A549 (cell line): ENCODE measurements around the gene PKDCC. TPM values are rescaled to one million over a fixed set of nuclear protein-coding genes. Genes with fewer than 3 reads are reported as not detected.

Experiments used
- ATAC-seq, 2 experiments: fragments of 200-7000 bp in 1 of 2; fragments of >200 bp in 1 of 2; cut with Nextera tagmentation in 1 of 2; cut with Tn5 transposase in 1 of 2; 3 replicates each; pipeline versions ENCODE4 v1.8.0 to v1.9.1; 2018 to 2020; ENCODE audit warnings: mild to moderate bottlenecking in 1 of 2, moderate library complexity in 1 of 2
- CTCF ChIA-PET: fragments of 300-600 bp; sonication (Branson Sonifier 250); formaldehyde crosslinking; extraction: SDS; loops from one replicate; lab custom pipeline; 2021; ENCODE audit warnings: antibody characterized with exemption, inconsistent platforms; lab: Yijun Ruan, JAX
- POLR2A ChIA-PET: fragments of 350-600 bp; formaldehyde crosslinking; extraction: SDS; loops from one replicate; lab custom pipeline; 2021; ENCODE audit warnings: antibody characterized with exemption, inconsistent platforms; lab: Yijun Ruan, JAX
- DNase-seq, 2 experiments: peaks; one replicate each; pipeline versions ENCODE4 v3.0.0 to v3.0.0-alpha.2; 2011 to 2016; ENCODE audit warnings: low read depth in 1 of 2, low spot score in 1 of 2
- FAIRE-seq: peaks from 2 replicates; lab custom pipeline; 2011; peaks lifted over from hg19 to GRCh38; lab: Jason Lieb, UNC
- H3K27ac ChIP-seq, 2 experiments: fragments of >200 bp; sonication (Bioruptor Twin); formaldehyde crosslinking; 3 replicates each; pipeline ENCODE4 v1.5.1; 2016 to 2017
- H3K4me1 ChIP-seq: fragments of >200 bp; sonication (Bioruptor Twin); formaldehyde crosslinking; 3 replicates; pipeline ENCODE4 v1.6.1; 2016
- H3K4me2 ChIP-seq: fragments of >200 bp; sonication (Bioruptor Twin); formaldehyde crosslinking; 3 replicates; pipeline ENCODE4 v1.6.1; 2016
- H3K4me3 ChIP-seq: fragments of >200 bp; sonication (Bioruptor Twin); formaldehyde crosslinking; 3 replicates; pipeline ENCODE4 v1.5.1; 2016
- H3K9me3 ChIP-seq: fragments of >200 bp; sonication (Bioruptor Twin); formaldehyde crosslinking; 3 replicates; pipeline ENCODE4 v1.6.1; 2016
- CBX8 ChIP-seq: fragments of 200-600 bp; sonication (generic); IDR thresholded peaks from 2 replicates; pipeline ENCODE4 v1.6.1; 2016
- EHF ChIP-seq: fragments of 250-450 bp; sonication (Bioruptor Pico); IDR thresholded peaks from 2 replicates; pipeline ENCODE4 v1.5.0; 2020; ENCODE audit warnings: mild to moderate bottlenecking
- EHMT2 ChIP-seq: fragments of 200-600 bp; sonication (generic); IDR thresholded peaks from 2 replicates; pipeline ENCODE4 v1.6.1; 2016; ENCODE audit warnings: antibody characterized with exemption, low read depth, mild to moderate bottlenecking, moderate library complexity
- EP300 ChIP-seq, 2 experiments: fragments of >200 bp; sonication (Bioruptor Twin); formaldehyde crosslinking; IDR thresholded peaks; 2 replicates in 1 of 2; 3 replicates in 1 of 2; pipeline ENCODE4 v1.6.1; 2016 to 2017
- FOSB ChIP-seq: fragments of 250-450 bp; sonication (Bioruptor Pico); IDR thresholded peaks from 2 replicates; pipeline ENCODE4 v1.5.0; 2020; ENCODE audit warnings: mild to moderate bottlenecking, moderate library complexity
- HOXB13 ChIP-seq: fragments of 250-450 bp; sonication (Bioruptor Pico); IDR thresholded peaks from 2 replicates; pipeline ENCODE4 v1.5.0; 2020; ENCODE audit warnings: low read depth, mild to moderate bottlenecking, moderate library complexity
- KDM1A ChIP-seq: fragments of 200-600 bp; sonication (generic); IDR thresholded peaks from 2 replicates; pipeline ENCODE4 v1.6.1; 2016; ENCODE audit warnings: low read depth, mild to moderate bottlenecking
- KDM5A ChIP-seq: fragments of 200-600 bp; sonication (generic); IDR thresholded peaks from 2 replicates; pipeline ENCODE4 v1.6.1; 2016; ENCODE audit warnings: antibody characterized with exemption, mild to moderate bottlenecking
- MAFK ChIP-seq: fragments of 450-650 bp; IDR thresholded peaks from 2 replicates; pipeline ENCODE4 v1.6.1; 2014; ENCODE audit not compliant: partially characterized antibody
- MAZ ChIP-seq: fragments of 150-350 bp; IDR thresholded peaks from 2 replicates; pipeline ENCODE4 v1.6.1; 2014; ENCODE audit warnings: antibody characterized with exemption, low read depth, low read length, borderline replicate concordance
- MYC ChIP-seq: IDR thresholded peaks from 2 replicates; pipeline ENCODE4 v1.6.1; 2012; ENCODE audit warnings: mild to moderate bottlenecking, inconsistent platforms, low read length, improper control_type of control experiment, borderline replicate concordance
- NFE2L2 ChIP-seq: fragments of 150-350 bp; conservative IDR thresholded peaks from 2 replicates; pipeline ENCODE4 v1.6.1; 2014; ENCODE audit warnings: low read length
- NPAS2 ChIP-seq: fragments of 250-450 bp; sonication (Bioruptor Pico); IDR thresholded peaks from 2 replicates; pipeline ENCODE4 v1.8.0; 2022; ENCODE audit warnings: mild to moderate bottlenecking, moderate library complexity, borderline replicate concordance
- NR3C1 ChIP-seq: fragments of >200 bp; sonication (Bioruptor Twin); formaldehyde crosslinking; IDR thresholded peaks from 3 replicates; pipeline ENCODE4 v1.6.1; 2017
- POLR2A ChIP-seq: IDR thresholded peaks from 2 replicates; pipeline ENCODE4 v1.6.1; 2012; ENCODE audit warnings: mild to moderate bottlenecking, low read length
- RCOR1 ChIP-seq: fragments of 150-350 bp; IDR thresholded peaks from 2 replicates; pipeline ENCODE4 v1.6.1; 2014; ENCODE audit warnings: antibody characterized with exemption, low read length, low read depth
- RNF2 ChIP-seq: fragments of 200-600 bp; sonication (generic); IDR thresholded peaks from 2 replicates; pipeline ENCODE4 v1.6.1; 2016; ENCODE audit warnings: low read depth, mild to moderate bottlenecking, antibody characterized with exemption, moderate library complexity, borderline replicate concordance
- TFCP2L1 ChIP-seq: fragments of 250-450 bp; sonication (Bioruptor Pico); IDR thresholded peaks from 2 replicates; pipeline ENCODE4 v1.5.0; 2021; ENCODE audit warnings: mild to moderate bottlenecking
- TP53 ChIP-seq: fragments of 250-450 bp; sonication (Bioruptor Pico); IDR thresholded peaks from 2 replicates; pipeline ENCODE4 v1.5.0; 2021; ENCODE audit warnings: mild to moderate bottlenecking, moderate library complexity
- ZFP36 ChIP-seq: fragments of 450-650 bp; IDR thresholded peaks from 2 replicates; pipeline ENCODE4 v1.6.1; 2014; ENCODE audit warnings: borderline replicate concordance; ENCODE audit not compliant: partially characterized antibody
- ZNF302 ChIP-seq: fragments of 250-450 bp; sonication (Bioruptor Pico); IDR thresholded peaks from 2 replicates; pipeline ENCODE4 v1.9.0; 2021; ENCODE audit warnings: inconsistent platforms, mild to moderate bottlenecking, moderate library complexity
- WGBS: methylation state at CpG from one replicate; pipeline ENCODE4 v1.1.6; 2017; ENCODE audit errors: missing lambda C conversion rate; 5-methylcytosine and 5-hydroxymethylcytosine counted together
- polyA plus RNA-seq, 4 experiments: library from polyadenylated mRNA; depleted of rRNA in 3 of 4; stranded (reverse); fragments of >200 nt; fragmentation: RNase III in 1 of 4; extraction: RNeasy Plus Mini Kit Qiagen cat#74134 plus additional on column Dnase treatment in 1 of 4; gene quantifications; 2 replicates in 3 of 4; 3 replicates in 1 of 4; pipeline ENCODE4 v1.2.3, GENCODE V29; 2011 to 2017
- TF ChIP-seq, protein P1 (sequence below): IDR thresholded peaks from 2 replicates; pipeline ENCODE4 v1.6.1; 2012
- TF ChIP-seq, protein P2 (sequence below): fragments of >200 bp; sonication (Bioruptor Twin); formaldehyde crosslinking; IDR thresholded peaks from 2 replicates; pipeline ENCODE4 v1.6.1; 2016
- TF ChIP-seq, protein P3 (sequence below): IDR thresholded peaks from 2 replicates; pipeline ENCODE4 v1.6.1; 2012; ENCODE audit warnings: low read depth, borderline replicate concordance
- TF ChIP-seq, protein P4 (sequence below): fragments of 150-350 bp; IDR thresholded peaks from 2 replicates; pipeline ENCODE4 v1.6.1; 2014; ENCODE audit warnings: low read depth, mild to moderate bottlenecking, low read length
- TF ChIP-seq, protein P5 (sequence below): fragments of 200-600 bp; sonication (generic); IDR thresholded peaks from 2 replicates; pipeline ENCODE4 v1.6.1; 2016; ENCODE audit warnings: antibody characterized with exemption, mild to moderate bottlenecking, moderate library complexity
- TF ChIP-seq, protein P6 (sequence below): fragments of >200 bp; sonication (Bioruptor Twin); formaldehyde crosslinking; IDR thresholded peaks from 3 replicates; pipeline ENCODE4 v1.5.1; 2016

The PKDCC gene
- polyA plus RNA-seq, 2 of the 4 experiments (the other 2 are of a cell fraction), result 30.0 to 64.5 TPM

DNA sequence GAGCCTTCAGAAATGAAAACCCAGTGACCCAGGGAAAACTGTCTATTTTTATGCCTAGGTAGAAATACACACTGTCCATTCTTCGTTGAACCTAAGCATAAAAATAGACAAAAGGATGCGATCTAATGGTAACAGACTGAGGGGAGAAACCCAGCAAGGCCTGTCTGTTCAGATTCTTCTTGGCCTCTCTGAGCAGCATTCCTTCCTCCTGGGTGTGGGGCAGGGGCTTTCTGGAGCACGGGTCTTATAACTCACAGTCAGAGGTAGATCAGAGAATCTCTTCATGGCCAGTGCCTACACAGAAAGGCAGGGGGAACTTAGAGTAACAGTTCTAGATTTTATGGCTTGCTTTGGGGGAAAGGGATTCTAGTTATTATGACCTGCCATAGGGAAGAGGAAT is 56.0 kb downstream of the PKDCC start (continued):
- TF ChIP-seq, protein P1, sequence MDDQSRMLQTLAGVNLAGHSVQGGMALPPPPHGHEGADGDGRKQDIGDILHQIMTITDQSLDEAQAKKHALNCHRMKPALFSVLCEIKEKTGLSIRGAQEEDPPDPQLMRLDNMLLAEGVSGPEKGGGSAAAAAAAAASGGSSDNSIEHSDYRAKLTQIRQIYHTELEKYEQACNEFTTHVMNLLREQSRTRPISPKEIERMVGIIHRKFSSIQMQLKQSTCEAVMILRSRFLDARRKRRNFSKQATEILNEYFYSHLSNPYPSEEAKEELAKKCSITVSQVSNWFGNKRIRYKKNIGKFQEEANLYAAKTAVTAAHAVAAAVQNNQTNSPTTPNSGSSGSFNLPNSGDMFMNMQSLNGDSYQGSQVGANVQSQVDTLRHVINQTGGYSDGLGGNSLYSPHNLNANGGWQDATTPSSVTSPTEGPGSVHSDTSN, result no peak
- TF ChIP-seq, protein P2, sequence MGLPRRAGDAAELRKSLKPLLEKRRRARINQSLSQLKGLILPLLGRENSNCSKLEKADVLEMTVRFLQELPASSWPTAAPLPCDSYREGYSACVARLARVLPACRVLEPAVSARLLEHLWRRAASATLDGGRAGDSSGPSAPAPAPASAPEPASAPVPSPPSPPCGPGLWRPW, result no peak
- no peak for TF ChIP-seq EP300 (IDR thresholded peaks at IDR 0.05)
- TF ChIP-seq RNF2, result no peak

DNA sequence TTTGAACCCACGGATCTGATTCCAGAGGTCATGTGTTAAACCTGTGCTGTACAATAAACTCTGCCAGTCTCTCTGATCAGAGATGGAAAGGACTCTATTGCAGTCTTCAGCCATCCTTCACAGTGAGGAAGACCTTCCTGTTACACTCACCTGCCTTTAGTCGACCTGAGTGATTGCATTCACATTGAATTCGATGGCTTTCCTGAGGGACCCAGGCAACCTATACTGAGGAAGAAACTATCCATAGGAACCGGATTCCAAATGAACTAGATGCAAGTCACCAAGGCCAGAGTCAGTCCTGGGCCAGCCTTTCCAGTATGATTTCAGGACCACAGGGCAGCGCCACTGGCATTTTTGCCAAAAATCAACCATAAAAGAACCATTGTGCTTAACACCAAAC is 56.8 kb downstream of the PKDCC start:
- no peak for DNase-seq
- H3K4me1 ChIP-seq, result peaks cover 10% of the 10 kb centered on the region

DNA sequence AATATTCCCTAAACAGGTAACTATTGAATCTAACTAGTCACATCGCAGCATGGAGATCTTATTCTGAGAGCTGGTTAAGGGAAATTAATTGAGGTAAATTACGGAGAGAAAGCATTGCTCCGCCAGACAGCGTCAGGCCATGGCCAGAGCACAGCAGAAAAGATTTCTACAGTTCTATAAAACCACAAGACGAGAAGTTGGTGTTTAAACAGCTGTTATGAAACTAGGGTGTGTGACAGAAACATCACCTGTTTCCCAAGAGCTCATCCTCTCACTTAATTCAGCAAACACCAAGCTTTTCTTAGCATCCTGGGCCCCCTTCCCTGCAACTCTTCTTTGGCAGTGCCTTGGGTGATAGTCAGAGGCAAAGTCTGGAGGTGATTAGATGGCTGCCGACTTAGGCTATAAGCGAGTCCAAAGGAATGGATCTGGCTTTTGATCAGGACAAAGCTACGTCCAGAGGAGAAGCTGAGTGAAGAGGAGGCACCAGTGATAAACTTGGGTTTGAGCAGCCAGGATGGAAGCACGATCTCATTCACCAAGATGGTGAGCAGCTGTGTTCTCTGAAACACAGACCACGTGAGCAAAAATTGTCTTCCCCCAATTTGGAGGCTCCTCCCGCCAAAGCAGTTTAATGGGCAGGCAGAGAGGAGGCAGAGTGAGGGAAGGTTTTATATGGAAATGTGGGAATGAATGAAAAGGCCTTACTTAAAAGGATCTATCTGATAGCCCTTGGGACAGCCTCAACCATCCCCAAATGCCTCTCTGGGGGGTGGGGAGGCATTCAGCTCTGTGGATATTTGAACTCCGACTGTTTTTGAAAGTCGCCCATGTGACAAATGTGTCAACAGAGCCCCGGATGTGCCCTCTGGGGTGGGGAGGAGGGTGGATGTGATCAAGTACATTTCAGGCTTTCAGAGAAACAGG is 57.8 kb downstream of the PKDCC start:
- WGBS, result 81% methylated on average over 14 of the region's 14 CpGs
- H3K9me3 ChIP-seq, result no peaks in the 10 kb centered on the region
- ChIA-PET POLR2A (no interaction called here), CTCF (interaction anchor here (0.8 to 5.2 kb wide), 10 partner anchors 9 to 223 kb away, joined by 3 to 35 read pairs (median 4); no protein-coding TSS in a partner anchor)
- no peak overlapping the region for H3K4me3 ChIP-seq
- no peak for FAIRE-seq
- no peak overlapping the region for H3K4me2 ChIP-seq
- TF ChIP-seq, protein P3, sequence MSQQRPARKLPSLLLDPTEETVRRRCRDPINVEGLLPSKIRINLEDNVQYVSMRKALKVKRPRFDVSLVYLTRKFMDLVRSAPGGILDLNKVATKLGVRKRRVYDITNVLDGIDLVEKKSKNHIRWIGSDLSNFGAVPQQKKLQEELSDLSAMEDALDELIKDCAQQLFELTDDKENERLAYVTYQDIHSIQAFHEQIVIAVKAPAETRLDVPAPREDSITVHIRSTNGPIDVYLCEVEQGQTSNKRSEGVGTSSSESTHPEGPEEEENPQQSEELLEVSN, result no peak
- TF ChIP-seq HOXB13 (CRISPR knock-in tag) (no peak), MYC (no peak), MAZ (no peak), EHMT2 (no peak), EHF (CRISPR knock-in tag) (no peak), RCOR1 (no peak), ZNF302 (CRISPR knock-in tag) (no peak), KDM1A (no peak), TP53 (CRISPR knock-in tag) (no peak)
- TF ChIP-seq, protein P4, sequence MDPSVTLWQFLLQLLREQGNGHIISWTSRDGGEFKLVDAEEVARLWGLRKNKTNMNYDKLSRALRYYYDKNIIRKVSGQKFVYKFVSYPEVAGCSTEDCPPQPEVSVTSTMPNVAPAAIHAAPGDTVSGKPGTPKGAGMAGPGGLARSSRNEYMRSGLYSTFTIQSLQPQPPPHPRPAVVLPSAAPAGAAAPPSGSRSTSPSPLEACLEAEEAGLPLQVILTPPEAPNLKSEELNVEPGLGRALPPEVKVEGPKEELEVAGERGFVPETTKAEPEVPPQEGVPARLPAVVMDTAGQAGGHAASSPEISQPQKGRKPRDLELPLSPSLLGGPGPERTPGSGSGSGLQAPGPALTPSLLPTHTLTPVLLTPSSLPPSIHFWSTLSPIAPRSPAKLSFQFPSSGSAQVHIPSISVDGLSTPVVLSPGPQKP, result no peak
- TF ChIP-seq, protein P5, sequence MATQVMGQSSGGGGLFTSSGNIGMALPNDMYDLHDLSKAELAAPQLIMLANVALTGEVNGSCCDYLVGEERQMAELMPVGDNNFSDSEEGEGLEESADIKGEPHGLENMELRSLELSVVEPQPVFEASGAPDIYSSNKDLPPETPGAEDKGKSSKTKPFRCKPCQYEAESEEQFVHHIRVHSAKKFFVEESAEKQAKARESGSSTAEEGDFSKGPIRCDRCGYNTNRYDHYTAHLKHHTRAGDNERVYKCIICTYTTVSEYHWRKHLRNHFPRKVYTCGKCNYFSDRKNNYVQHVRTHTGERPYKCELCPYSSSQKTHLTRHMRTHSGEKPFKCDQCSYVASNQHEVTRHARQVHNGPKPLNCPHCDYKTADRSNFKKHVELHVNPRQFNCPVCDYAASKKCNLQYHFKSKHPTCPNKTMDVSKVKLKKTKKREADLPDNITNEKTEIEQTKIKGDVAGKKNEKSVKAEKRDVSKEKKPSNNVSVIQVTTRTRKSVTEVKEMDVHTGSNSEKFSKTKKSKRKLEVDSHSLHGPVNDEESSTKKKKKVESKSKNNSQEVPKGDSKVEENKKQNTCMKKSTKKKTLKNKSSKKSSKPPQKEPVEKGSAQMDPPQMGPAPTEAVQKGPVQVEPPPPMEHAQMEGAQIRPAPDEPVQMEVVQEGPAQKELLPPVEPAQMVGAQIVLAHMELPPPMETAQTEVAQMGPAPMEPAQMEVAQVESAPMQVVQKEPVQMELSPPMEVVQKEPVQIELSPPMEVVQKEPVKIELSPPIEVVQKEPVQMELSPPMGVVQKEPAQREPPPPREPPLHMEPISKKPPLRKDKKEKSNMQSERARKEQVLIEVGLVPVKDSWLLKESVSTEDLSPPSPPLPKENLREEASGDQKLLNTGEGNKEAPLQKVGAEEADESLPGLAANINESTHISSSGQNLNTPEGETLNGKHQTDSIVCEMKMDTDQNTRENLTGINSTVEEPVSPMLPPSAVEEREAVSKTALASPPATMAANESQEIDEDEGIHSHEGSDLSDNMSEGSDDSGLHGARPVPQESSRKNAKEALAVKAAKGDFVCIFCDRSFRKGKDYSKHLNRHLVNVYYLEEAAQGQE, result no peak
- no peak for ATAC-seq
- no peak for DNase-seq
- peak overlapping the region in 1 of 2 experiments; percentile 20; a peak in 1 of 6 replicates for H3K27ac ChIP-seq
- peaks cover 14% of the 10 kb centered on the region for H3K4me1 ChIP-seq

More for the DNA sequence above, 56.8 kb downstream of the PKDCC start:
- Histone ChIP-seq H3K9me3 (0 out of 3 replicates have a peak, but pooled peaks cover 5% of the 10 kb centered on the region), H3K4me2 (no peak overlapping the region), H3K4me3 (no peak overlapping the region), H3K27ac (no peak overlapping the region)
- POLR2A ChIA-PET, result no interaction called here
- WGBS, result 87% methylated on average over 5 of the region's 5 CpGs
- TF ChIP-seq EP300 (IDR thresholded peaks at IDR 0.05) (no peak), TFCP2L1 (CRISPR knock-in tag) (no peak), NFE2L2 (no peak), ZFP36 (no peak), MAFK (no peak), KDM5A (no peak), CBX8 (no peak), FOSB (no peak), NR3C1 (no peak), HOXB13 (CRISPR knock-in tag) (no peak), POLR2A (no peak), EHF (CRISPR knock-in tag) (no peak), NPAS2 (CRISPR knock-in tag) (no peak)
- TF ChIP-seq, protein P6, sequence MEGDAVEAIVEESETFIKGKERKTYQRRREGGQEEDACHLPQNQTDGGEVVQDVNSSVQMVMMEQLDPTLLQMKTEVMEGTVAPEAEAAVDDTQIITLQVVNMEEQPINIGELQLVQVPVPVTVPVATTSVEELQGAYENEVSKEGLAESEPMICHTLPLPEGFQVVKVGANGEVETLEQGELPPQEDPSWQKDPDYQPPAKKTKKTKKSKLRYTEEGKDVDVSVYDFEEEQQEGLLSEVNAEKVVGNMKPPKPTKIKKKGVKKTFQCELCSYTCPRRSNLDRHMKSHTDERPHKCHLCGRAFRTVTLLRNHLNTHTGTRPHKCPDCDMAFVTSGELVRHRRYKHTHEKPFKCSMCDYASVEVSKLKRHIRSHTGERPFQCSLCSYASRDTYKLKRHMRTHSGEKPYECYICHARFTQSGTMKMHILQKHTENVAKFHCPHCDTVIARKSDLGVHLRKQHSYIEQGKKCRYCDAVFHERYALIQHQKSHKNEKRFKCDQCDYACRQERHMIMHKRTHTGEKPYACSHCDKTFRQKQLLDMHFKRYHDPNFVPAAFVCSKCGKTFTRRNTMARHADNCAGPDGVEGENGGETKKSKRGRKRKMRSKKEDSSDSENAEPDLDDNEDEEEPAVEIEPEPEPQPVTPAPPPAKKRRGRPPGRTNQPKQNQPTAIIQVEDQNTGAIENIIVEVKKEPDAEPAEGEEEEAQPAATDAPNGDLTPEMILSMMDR, result no peak
- TF ChIP-seq, protein P2, result no peak
- CTCF ChIA-PET, result interaction anchor here (2.1 to 5.2 kb wide), 3 partner anchors 9 to 251 kb away, joined by 6 to 35 read pairs (median 8); no protein-coding TSS in a partner anchor
- FAIRE-seq (no peak), ATAC-seq (no peak)
